HPDE6-E6E7 (cell line): ENCODE results near the gene MAGI1.

Experiments used
- DNase-seq: peaks from one replicate; pipeline ENCODE4 v3.0.0; 2011; ENCODE audit warnings: missing footprints; ENCODE audit errors: extremely low spot score

The MAGI1 gene

DNA sequence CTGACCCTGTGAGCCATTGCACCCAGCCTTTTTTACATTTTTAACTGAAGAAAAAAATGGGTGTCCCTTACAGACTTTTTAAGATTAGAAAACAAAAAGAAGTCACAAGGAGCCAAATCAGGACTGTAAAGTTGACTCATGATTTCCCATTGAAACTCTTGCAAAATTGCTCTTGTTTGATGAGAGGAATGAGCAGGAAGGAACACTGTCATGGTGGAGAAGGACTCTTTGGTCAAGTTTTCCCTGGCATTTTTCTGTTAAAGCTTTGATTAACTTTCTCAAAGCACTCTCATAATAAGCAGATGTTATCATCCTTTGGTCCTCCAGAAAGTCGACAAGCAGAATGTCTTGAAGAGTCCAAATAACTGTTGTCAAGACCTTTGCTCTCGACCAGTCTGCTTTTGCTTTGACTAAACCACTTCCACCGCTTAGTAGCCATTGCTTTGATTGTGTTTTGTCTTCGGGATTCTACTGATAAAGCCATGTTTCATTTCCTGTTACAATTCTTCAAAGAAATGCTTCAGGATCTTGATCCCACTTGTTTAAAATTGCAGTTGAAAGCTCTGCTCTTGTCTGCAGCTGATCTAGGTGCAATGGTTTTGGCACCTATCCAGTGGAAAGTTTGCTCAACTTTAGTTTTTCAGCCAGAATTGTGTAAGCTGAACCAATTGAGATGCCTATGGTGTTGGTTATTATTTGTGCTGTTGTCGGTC lies 369.4 kb downstream of the MAGI1 start:
- no peak for DNase-seq

DNA sequence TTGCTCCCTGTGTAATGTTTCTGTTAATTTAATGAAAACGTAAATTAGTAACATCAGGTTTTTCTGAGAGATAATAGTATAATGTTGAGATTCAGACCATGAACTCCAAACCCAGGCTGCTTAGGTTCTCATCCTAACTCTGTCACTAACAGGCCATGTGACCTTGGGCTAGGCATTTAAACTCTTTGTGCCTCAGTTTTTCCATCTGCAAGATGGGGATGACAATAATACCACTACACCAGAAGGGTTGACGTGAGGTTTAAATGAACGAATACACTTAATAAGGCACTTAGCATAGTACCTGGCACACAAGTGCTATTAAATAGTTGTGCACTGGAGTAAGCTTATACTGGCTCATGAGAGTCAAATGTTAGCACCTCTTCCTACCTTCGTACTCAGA lies 370.8 kb downstream of the MAGI1 start:
- DNase-seq = no peak

- DNase-seq = no peak
Measured at GRCh38 chr3:65666448-65667091, 372.1 kb downstream of the MAGI1 start.

DNA sequence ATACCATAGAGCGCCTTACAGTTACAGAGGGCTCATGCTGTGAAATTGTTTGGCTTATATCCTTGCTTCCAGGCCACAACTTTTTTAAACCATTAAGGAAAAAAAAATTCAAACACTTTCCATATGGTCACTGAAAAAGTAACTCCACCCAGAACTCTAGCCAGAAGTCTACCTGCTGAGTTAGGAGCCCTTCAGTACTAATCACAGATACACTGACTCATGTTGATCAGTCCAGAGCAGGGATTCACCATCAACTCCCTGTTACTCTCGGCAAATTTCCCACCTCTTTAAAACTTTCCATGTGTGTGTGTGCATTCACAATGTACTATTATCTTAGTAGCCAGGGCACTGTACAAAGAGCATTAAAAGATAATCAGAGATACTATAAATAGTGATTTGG lies 372.8 kb downstream of the MAGI1 start:
- DNase-seq = no peak

GRCh38 chr3:65664931-65665330 lies 373.8 kb downstream of the MAGI1 start:
- no peak for DNase-seq

DNA sequence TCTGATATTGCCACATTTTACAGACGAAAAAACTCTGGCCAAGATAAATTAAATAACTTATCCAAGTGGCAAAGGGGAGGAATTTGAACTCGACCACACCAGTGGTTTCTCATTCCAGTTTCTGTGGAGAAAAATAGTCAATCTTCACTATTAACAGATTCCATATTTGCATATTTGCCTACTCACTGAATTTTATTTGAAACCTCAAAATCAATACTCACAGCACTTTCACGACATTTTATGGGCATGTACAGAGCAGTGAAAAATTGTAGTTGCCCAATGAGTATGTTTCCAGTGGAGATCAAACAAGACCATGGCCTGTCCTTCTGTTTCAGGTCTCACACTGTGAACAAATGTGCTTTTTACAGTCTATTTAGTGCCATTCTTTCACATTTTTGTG lies 374.3 kb downstream of the MAGI1 start:
- DNase-seq = no peak

- no peak for DNase-seq
Measured at GRCh38 chr3:65662095-65662494, 376.6 kb downstream of the MAGI1 start.

DNA sequence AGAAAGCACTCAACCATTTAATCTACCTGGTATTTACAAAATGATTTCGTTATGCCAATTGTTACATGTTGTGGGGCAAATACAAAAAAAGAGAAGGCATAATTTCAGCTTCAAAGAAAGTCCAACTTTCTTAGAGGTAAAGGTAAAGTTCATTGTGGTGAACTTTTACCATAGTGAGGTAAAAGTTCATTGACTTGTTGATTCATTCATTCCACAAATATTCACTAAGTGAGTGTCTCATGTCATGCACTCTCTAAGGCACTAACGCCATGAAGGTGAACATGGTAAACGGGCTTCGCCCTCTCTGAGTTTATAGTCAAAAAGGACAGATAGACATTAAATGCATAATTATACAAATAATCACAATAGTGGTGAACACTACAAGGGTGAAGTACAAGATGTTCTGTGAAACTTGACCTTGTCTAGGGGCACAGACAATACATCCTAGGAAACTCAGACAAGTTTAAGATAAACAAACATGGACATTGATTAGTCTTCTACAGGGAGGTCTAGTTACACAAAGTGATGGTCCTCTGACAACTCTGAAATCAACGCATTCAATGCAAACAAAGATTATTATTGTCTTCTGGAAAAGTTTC lies 378.6 kb downstream of the MAGI1 start:
- DNase-seq = no peak

DNA sequence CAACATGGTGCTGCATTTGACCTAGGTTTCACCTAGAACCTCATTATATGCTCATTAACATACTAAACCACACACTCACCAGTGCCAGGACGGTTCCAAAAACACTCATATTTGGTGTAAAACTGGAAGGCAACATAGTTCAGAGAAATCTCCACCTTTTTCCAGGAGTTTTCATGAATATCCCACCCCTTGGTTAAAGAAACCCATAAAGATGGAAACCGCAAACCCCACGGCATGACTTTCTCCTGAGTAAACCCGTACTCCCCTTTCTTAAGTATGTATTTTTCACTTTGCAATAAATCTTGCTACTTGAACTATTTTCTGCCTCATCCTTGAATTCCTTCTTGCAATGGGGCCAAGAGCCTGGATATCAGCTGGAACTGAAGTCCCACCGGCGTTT lies 379.3 kb downstream of the MAGI1 start:
- no peak for DNase-seq

- no peak for DNase-seq
Measured at GRCh38 chr3:65658401-65658800, 380.3 kb downstream of the MAGI1 start.

GRCh38 chr3:65655061-65655460 lies 383.7 kb downstream of the MAGI1 start:
- no peak for DNase-seq

DNA sequence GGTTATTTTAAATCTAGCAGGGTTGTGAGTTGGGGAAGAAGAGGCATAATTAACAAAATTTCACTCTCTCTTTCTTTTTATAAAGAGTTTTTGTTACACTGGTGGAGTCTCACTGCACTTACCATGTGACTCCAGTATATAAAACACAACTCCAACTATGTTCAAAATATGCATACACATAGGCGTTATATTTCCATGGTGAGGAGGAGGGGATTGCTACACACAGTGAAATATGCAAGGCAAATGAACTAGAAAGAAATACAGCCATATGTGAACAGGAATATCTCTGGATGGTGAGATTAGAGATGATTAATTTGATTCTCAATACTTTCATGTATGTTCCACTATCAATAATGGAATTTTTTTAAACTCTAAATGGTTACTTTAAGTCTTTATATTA lies 385.0 kb downstream of the MAGI1 start:
- no peak for DNase-seq

- DNase-seq = no peak
Measured at GRCh38 chr3:65650247-65650646, 388.5 kb downstream of the MAGI1 start.

DNA sequence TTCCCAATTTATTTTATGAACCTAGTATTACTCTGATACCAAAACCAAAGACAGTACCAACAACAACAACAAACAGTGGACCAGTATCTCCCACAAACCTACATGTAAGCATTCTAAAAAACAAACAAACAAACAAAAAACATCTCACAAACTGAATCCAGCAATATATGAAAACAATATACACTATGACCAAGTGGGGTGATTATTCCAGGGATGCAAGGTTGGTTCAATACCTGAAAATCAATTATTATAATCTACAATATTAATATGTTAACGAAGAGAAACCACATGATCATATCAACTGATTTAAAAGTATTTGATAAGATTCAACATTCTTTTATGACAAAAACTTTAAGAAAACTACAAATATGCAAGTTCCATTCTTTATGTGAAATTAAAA lies 391.3 kb downstream of the MAGI1 start:
- DNase-seq = no peak

GRCh38 chr3:65642883-65643282 lies 395.8 kb downstream of the MAGI1 start:
- DNase-seq = no peak

GRCh38 chr3:65641777-65642176 lies 396.9 kb downstream of the MAGI1 start:
- DNase-seq = no peak

DNA sequence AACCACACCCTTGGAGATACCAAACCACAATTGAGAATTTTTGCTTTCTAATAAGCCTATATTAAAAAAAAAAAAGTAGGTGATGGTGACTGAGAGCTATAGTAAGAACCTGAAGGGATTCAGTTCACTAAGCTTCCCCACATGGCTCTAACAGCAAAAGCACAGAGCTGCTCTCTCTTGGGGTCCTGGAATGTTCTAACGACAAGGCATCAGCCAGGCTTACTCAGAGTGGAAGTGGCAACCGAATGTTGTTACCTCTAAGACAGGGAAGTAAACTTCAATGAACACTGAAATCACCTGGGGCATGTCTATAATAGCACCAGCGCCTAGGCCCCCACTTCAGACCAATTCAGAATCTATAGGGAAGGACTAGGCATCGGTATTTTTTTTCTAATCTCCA lies 397.7 kb downstream of the MAGI1 start:
- DNase-seq = no peak

- no peak for DNase-seq
Measured at GRCh38 chr3:65639444-65639843, 399.3 kb downstream of the MAGI1 start.

DNA sequence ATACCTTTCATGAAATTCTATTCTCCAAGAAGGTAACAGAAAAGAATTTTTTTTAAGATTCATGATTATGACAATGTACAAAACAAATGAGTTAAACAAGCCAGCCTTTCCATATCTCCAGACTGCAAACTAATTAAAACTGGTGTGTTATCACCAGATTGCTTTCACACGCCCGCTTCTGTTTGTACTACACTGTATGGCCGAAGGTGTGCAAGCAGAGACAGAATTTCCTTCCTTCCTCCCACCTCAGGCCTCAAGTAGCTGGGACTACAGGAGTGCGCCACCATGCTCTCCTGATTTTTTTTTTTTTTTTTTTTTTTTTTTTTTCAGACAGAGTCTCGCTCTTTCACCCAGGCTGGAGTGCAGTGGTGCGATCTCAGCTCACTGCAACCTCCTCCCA lies 400.4 kb downstream of the MAGI1 start:
- DNase-seq = no peak

DNA sequence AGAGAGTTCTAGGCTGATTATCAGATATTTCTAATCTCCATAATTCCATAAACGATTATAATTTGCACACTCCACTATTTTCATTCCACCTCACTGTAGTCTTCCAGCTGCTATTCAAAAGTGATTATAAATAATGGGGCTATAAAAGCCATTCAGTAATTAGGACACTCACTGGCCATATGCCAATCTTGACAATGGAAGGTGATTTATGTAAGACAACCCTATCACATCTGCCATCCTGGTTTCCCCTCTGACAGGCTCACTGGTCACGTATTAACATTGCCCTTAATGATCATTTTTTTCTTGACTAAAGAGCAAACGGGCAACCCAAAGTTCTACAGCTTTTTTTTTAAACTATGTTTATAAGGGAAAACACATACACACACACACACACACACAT lies 402.4 kb downstream of the MAGI1 start:
- DNase-seq = no peak

DNA sequence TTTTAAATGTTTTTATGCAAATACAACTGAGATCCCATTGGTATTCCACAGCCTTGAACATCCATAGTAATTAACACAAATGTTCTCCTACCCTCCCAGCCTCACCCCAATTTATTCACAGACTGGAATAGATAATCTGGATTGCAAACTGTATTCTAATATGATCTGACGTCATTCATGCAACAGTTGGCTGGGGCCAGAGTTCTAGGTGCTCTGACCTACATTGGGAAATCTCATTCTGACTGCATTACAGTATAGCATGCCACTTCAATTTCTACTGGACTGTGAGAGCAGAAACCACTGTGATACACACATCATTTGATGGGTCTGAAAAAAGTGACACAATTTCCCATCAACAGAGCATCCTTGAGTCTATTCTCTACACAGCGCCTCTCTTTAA lies 403.1 kb downstream of the MAGI1 start:
- DNase-seq = no peak

GRCh38 chr3:65633018-65633638 lies 405.6 kb downstream of the MAGI1 start:
- DNase-seq = no peak

DNA sequence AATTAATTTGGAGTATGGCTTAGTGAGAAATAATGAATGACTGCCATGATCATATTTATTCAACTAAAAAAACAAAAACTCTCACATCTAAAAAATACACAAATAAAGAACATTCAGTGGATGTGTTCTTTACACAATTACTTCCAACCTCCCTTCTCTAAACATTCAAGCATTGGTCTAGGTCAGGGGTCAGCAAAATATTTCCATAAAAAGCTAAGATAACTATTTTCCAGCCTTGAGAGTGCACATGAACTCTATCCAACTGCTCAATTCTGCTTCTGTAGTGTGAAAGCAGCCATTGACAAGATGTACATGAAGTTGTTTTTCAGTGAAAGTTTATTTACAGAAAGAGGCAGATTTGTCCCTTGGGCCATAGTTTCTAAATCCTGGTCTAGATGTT lies 406.3 kb downstream of the MAGI1 start:
- DNase-seq = no peak
